ENCODE results near the gene UGT1A8.

UGT1A8 gene

GRCh38 chr2:233780771-233781170 lies 163.3 kb downstream of the UGT1A8 start:
- no peaks in the 10 kb centered on the region for H3K27me3 ChIP-seq (replicated peaks; ENCODE audit: control insufficient read depth, insufficient read depth, low read length)
- TF ChIP-seq, protein P1, sequence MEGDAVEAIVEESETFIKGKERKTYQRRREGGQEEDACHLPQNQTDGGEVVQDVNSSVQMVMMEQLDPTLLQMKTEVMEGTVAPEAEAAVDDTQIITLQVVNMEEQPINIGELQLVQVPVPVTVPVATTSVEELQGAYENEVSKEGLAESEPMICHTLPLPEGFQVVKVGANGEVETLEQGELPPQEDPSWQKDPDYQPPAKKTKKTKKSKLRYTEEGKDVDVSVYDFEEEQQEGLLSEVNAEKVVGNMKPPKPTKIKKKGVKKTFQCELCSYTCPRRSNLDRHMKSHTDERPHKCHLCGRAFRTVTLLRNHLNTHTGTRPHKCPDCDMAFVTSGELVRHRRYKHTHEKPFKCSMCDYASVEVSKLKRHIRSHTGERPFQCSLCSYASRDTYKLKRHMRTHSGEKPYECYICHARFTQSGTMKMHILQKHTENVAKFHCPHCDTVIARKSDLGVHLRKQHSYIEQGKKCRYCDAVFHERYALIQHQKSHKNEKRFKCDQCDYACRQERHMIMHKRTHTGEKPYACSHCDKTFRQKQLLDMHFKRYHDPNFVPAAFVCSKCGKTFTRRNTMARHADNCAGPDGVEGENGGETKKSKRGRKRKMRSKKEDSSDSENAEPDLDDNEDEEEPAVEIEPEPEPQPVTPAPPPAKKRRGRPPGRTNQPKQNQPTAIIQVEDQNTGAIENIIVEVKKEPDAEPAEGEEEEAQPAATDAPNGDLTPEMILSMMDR (IDR thresholded peaks at IDR 0.05; ENCODE audit: insufficient read depth, low read length, poor library complexity, severe bottlenecking): no peak
- no peak overlapping the region for H3K4me3 ChIP-seq (replicated peaks; ENCODE audit: low read depth, low read length)
- no peaks in the 10 kb centered on the region for H3K36me3 ChIP-seq (ENCODE audit: control insufficient read depth, insufficient read depth, low read length)
- DNase-seq (ENCODE audit: extremely low read depth, insufficient read length): no peak

GRCh38 chr2:233789554-233789953 lies 172.1 kb downstream of the UGT1A8 start:
- no peak for DNase-seq (ENCODE audit: extremely low read depth, insufficient read length)
- Histone ChIP-seq H3K27me3 (replicated peaks; ENCODE audit: control insufficient read depth, insufficient read depth, low read length) (no peaks in the 10 kb centered on the region), H3K4me3 (replicated peaks; ENCODE audit: low read depth, low read length) (no peak overlapping the region), H3K36me3 (ENCODE audit: control insufficient read depth, insufficient read depth, low read length) (no peaks in the 10 kb centered on the region)
- TF ChIP-seq, protein P1 (IDR thresholded peaks at IDR 0.05; ENCODE audit: insufficient read depth, low read length, poor library complexity, severe bottlenecking): no peak

DNA sequence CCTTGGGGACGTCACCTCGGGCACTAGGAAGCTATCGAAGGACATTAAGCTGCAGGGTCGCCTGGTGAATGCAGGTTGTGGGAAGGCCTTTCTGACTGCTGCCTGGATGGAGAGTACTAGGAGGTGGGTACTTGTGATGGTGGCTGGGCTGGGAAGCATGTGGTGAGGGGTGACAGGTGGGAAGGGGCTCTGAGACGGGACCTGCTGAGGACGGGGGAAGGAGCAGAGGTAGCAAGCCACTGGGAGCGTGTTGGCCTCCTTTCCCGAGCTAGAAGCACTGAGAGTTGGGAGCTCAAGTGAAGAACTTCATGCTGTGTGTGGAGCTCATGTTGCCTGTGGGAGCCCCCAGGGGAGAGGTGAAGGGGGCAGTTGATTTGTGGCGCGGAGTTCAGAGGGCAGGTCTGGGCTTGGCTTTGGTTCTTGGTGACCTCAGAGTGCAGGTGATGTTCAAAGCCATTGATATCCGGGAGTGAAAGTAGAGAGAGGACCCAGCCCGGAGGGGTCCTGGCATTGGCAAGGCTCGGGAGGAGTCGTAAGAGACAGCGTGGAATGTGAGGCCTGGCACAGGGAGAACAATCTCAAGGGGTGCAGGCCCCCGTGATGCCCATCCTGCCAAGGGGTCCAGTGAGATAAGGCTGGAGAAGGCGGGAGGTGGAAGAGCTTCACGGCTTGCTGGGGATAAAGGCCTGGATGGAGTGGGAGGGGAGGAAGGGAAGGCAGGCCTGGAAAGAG lies 173.9 kb downstream of the UGT1A8 start:
- TF ChIP-seq, protein P1 (IDR thresholded peaks at IDR 0.05; ENCODE audit: insufficient read depth, low read length, poor library complexity, severe bottlenecking): no peak
- no peak for DNase-seq (ENCODE audit: extremely low read depth, insufficient read length)
- Histone ChIP-seq H3K4me3 (replicated peaks; ENCODE audit: low read depth, low read length) (no peak overlapping the region), H3K36me3 (ENCODE audit: control insufficient read depth, insufficient read depth, low read length) (no peaks in the 10 kb centered on the region), H3K27me3 (replicated peaks; ENCODE audit: control insufficient read depth, insufficient read depth, low read length) (no peaks in the 10 kb centered on the region)

- TF ChIP-seq, protein P1 (IDR thresholded peaks at IDR 0.05; ENCODE audit: insufficient read depth, low read length, poor library complexity, severe bottlenecking): no peak
Measured at GRCh38 chr2:233791883-233792329, 174.5 kb downstream of the UGT1A8 start.

DNA sequence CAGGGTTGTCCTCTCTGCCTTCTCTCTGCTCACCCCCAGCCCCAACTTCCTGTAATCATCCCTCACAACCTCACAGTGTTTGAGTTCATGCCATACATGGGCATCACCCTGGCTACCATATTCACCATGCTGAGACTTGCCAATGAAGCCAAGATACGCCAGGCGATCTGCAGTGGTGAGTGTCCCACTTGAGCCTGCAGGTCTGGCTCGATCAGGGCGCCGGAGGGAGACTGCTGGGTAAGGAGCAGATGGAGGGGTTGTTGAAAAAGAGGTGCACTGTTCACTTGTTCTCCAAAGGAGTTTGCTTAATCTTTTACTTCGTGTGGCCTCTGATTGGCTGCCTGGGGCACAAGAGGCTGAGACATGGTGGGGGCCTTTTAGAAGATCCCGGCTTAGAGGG lies 175.3 kb downstream of the UGT1A8 start:
- H3K27me3 ChIP-seq (replicated peaks; ENCODE audit: control insufficient read depth, insufficient read depth, low read length): no peaks in the 10 kb centered on the region; the same call in 1 of the 2 replicates
- DNase-seq (ENCODE audit: extremely low read depth, insufficient read length): no peak
- no peaks in the 10 kb centered on the region for H3K36me3 ChIP-seq (ENCODE audit: control insufficient read depth, insufficient read depth, low read length)
- TF ChIP-seq, protein P1 (IDR thresholded peaks at IDR 0.05; ENCODE audit: insufficient read depth, low read length, poor library complexity, severe bottlenecking): no peak
- no peak overlapping the region for H3K4me3 ChIP-seq (replicated peaks; ENCODE audit: low read depth, low read length)

More at GRCh38 chr2:233791883-233792329, 174.5 kb downstream of the UGT1A8 start:
- no peak overlapping the region for H3K4me3 ChIP-seq (replicated peaks; ENCODE audit: low read depth, low read length)
- no peak for DNase-seq (ENCODE audit: extremely low read depth, insufficient read length)
- no peaks in the 10 kb centered on the region; the same call in 1 of the 2 replicates for H3K27me3 ChIP-seq (replicated peaks; ENCODE audit: control insufficient read depth, insufficient read depth, low read length)
- H3K36me3 ChIP-seq (ENCODE audit: control insufficient read depth, insufficient read depth, low read length): no peaks in the 10 kb centered on the region

Measured in GM06990 (cell line).